Measurements from ENCODE around the gene TEDC2. TPM values are rescaled to one million over a fixed set of nuclear protein-coding genes. Genes with fewer than 3 reads are reported as not detected.

TEDC2 gene
- polyA plus RNA-seq, 1 of the 3 experiments (the other 2 are of a cell fraction) = 15.6 TPM

GRCh38 chr16:2468725-2469398 is 9.0 kb downstream of the TEDC2 start:
- H3K4me2 ChIP-seq = peak overlapping the region; percentile 87
- no peak overlapping the region for H2AFZ ChIP-seq (ENCODE audit: low read depth)
- H3K79me2 ChIP-seq (ENCODE audit: insufficient read depth) = 0 out of 2 replicates have a peak, but pooled peaks cover 2% of the 10 kb centered on the region
- ChIA-PET CTCF (interaction anchor here (0.8 to 3.6 kb wide), 11 partner anchors 9 to 46 kb away, joined by 3 to 32 read pairs (median 5); partner anchors contain the start of genes CCNF and TEDC2), POLR2A (interaction anchor here (0.6 to 4.6 kb wide), 12 partner anchors 9 to 504 kb away, joined by 3 to 44 read pairs (median 4); partner anchors contain the start of genes AMDHD2, NTHL1, RPS2 and TEDC2)
- peak overlapping the region in 1 of 2 experiments; percentile 97; a peak in 2 of 4 replicates for H3K27ac ChIP-seq (ENCODE audit: low read depth in 2 of 2, low read length in 1 of 2)
- H3F3A ChIP-seq (replicated peaks; ENCODE audit: insufficient read depth) = peaks cover 13% of the 10 kb centered on the region
- H3K36me3 ChIP-seq (replicated peaks in 1 of 2; ENCODE audit: control insufficient read depth in 1 of 2, insufficient read depth in 2 of 2, low read length in 1 of 2) = no peaks in the 10 kb centered on the region
- no peaks in the 10 kb centered on the region for H4K20me1 ChIP-seq (ENCODE audit: insufficient read depth)
- H3K27me3 ChIP-seq (ENCODE audit: insufficient read depth) = no peaks in the 10 kb centered on the region
- WGBS (ENCODE audit: low lambda C conversion rate) = 33% methylated on average over 7 of the region's 14 CpGs
- H3K9me3 ChIP-seq = no peaks in the 10 kb centered on the region
- H3K9ac ChIP-seq = no peak overlapping the region
- TF ChIP-seq NRF1 (IDR thresholded peaks at IDR 0.05; ENCODE audit: low read depth, low read length) (no peak), RFX5 (IDR thresholded peaks at IDR 0.05; ENCODE audit: low read length) (no peak), JUND (IDR thresholded peaks at IDR 0.05) (no peak), EP300 (IDR thresholded peaks at IDR 0.05; ENCODE audit: borderline replicate concordance in 1 of 2, low read depth in 1 of 2, low read length in 1 of 2) (peak in 1 of 2 experiments; percentile 72; a peak in 1 of 4 replicates), TAF1 (IDR thresholded peaks at IDR 0.05; ENCODE audit: borderline replicate concordance, low read depth, low read length) (no peak), TCF12 (IDR thresholded peaks at IDR 0.05) (0 out of 2 replicates have a peak, but pooled peaks have one; percentile 13), POLR2AphosphoS5 (IDR thresholded peaks at IDR 0.05; ENCODE audit: low read depth, low read length) (peak; percentile 8), YY1 (IDR thresholded peaks at IDR 0.05; ENCODE audit: low read depth) (no peak), CHD2 (IDR thresholded peaks at IDR 0.05; ENCODE audit: low read length, partially characterized antibody) (peak; percentile 66), NFIC (IDR thresholded peaks at IDR 0.05; ENCODE audit: borderline replicate concordance) (peak; percentile 23; the same call in 1 of the 2 replicates), TEAD4 (IDR thresholded peaks at IDR 0.05; ENCODE audit: borderline replicate concordance, insufficient read depth) (no peak), RCOR1 (IDR thresholded peaks at IDR 0.05; ENCODE audit: low read length) (peak; percentile 56; the same call in 1 of the 2 replicates), FOXJ3 (CRISPR knock-in tag; IDR thresholded peaks at IDR 0.05) (peak; percentile 62; the same call in 1 of the 2 replicates), MEF2A (IDR thresholded peaks at IDR 0.05; ENCODE audit: borderline replicate concordance, low read depth) (no peak), IRF3 (IDR thresholded peaks at IDR 0.05; ENCODE audit: low read depth, low read length) (no peak)
- H3K4me3 ChIP-seq (ENCODE audit: low read depth in 2 of 2, low read length in 1 of 2) = peak overlapping the region in 1 of 2 experiments; percentile 51; a peak in 2 of 4 replicates
- peak; percentile 89 for DNase-seq
- peaks cover 6 to 65% of the 10 kb centered on the region in 2 experiments; a peak in 3 of 4 replicates for H3K4me1 ChIP-seq (ENCODE audit: control insufficient read depth in 1 of 2, insufficient read depth in 2 of 2, low read depth in 1 of 2, low read length in 1 of 2)
- H3K9me2 ChIP-seq = no peaks in the 10 kb centered on the region
